ENCODE results near the gene DUS2.

The DUS2 gene

DNA sequence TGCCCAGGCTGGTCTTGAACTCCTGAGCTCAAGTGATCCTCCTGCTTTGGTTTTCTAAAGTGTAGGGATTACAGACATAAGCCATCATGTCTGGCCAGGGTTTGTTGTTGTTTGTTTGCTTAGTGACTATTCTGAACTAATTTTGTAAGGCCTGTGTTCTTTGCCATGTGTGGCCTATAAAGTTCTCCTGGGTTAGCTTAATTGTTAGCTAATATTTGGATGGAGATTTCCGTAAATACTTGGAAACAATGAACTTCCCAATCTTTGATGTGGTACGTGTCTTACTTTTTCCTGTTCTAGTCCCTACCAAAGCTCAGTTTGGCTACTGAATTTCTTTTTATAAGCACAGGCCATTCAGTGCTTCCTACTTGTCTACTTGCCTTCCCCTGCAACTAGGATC is 24.9 kb downstream of the DUS2 start:
- DNase-seq, result no peak

DNA sequence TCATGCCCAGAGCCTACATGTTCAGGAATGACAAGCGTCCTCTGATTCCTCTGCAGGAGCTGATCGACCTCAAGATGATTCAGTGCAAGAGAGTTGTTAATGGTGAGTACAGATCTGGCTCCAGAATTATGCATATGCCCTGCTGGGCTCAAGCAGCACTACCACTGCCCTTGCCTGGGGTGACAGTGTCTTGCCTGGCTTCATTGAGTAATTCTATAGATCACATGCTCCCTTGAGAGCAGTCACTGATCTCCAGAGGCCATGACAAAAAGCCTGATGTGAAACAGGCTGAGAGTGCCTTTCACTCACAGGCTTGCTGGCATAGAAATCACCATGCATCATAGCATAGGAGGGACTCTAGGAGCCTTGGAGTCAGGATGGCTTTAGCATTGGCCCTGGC is 26.4 kb downstream of the DUS2 start:
- DNase-seq, result no peak

GRCh38 chr16:68055395-68055794 is 32.3 kb downstream of the DUS2 start:
- no peak for DNase-seq

GRCh38 chr16:68059804-68060203 is 36.7 kb downstream of the DUS2 start:
- no peak for DNase-seq

DNA sequence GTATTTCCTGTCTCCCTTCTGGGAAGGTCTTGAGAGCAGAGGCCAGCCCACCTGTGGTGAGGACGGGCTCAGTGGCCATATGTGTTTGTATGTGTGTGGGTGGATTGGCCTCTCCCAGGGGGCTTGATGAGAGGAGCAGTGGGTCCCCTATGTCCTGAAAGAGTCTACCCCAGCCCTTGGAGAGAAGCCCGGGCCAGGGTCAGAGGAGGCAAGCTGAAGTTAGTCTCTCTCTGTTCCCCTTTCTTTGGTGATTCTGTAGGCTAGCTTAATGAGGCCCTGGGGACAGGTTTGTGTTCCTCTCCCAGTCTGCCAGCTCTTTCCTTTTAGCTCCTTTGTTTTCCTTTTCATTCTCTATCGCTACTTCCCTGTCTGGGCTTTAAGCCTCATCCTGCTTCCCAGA is 38.3 kb downstream of the DUS2 start:
- DNase-seq, result no peak

GRCh38 chr16:68062910-68063393 is 39.9 kb downstream of the DUS2 start:
- no peak for DNase-seq

- no peak for DNase-seq
Measured at GRCh38 chr16:68064791-68065365, 41.8 kb downstream of the DUS2 start.

GRCh38 chr16:68065716-68066305 is 42.7 kb downstream of the DUS2 start:
- DNase-seq, result no peak

- DNase-seq, result no peak
Measured at GRCh38 chr16:68066763-68067162, 43.7 kb downstream of the DUS2 start.

- no peak for DNase-seq
Measured at GRCh38 chr16:68068926-68069325, 45.8 kb downstream of the DUS2 start.

GRCh38 chr16:68069511-68070248 is 46.6 kb downstream of the DUS2 start:
- no peak for DNase-seq

GRCh38 chr16:68070249-68070730 is 47.2 kb downstream of the DUS2 start:
- DNase-seq, result no peak

DNA sequence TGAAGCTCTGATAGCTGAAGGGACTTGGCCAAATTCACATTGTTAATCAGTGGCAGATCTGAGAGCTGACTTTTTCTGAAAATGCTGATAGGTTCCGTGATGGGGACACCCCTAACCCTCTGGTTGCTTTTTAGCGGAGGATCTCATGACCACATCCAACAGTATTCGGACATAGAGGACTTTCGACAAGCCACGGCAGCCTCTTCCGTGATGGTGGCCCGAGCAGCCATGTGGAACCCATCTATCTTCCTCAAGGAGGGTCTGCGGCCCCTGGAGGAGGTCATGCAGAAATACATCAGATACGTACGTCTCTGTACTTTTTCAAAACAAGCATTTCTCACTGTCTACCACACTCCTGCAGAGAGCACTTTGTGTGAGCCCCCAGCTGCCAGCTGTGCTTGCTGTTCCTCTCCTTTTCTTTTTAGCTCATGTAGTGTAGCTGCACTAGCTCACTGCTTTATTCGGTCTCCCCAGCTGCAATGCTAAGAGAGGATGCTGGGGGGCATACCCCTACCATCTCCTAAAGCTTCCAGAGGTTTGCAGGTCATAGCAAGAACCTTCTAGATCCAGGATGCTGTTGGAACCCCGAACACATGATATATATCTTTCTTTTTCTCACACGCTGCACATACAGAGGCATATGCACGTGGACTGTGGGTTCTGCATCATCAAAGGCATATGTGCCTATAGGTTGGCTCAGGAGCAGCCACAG is 47.9 kb downstream of the DUS2 start:
- no peak for DNase-seq

- DNase-seq, result no peak
Measured at GRCh38 chr16:68071518-68071901, 48.4 kb downstream of the DUS2 start.

GRCh38 chr16:68072038-68072695 is 49.1 kb downstream of the DUS2 start:
- no peak for DNase-seq

- no peak for DNase-seq
Measured at GRCh38 chr16:68073902-68074760, 51.0 kb downstream of the DUS2 start.

DNA sequence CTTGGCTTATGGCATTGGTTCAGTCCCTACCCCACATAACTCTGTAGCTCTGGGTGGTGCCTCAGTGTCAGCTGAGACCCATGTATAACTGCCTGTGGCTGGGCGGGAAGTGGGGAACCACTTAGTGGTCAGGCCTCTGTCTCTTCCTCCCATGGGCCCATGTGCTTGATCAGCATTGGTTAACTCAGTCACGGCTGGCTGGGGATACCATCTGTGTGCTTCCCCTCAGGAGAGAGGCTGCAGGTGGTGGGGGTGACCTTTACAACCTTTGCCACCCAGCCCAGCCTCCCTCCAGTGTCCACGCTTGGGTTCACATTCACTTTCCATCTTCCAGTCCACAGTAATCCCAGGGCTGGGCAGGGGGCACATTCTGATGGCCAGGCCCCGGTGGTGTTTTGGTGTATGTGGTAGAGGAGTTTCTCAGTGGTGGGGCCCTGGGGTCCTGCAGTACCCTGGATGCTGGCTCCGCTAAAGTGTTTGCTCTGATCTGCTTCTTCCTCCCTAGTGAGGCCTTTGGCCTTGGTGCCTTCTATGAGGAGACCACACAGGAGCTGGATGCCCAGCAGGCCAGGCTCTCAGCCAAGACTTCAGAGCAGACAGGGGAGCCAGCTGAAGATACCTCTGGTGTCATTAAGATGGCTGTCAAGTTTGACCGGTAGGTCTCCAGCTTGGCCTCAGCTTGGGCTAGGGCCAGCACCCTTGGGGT is 51.9 kb downstream of the DUS2 start:
- no peak for DNase-seq

GRCh38 chr16:68075980-68076379 is 52.9 kb downstream of the DUS2 start:
- DNase-seq, result no peak

DNA sequence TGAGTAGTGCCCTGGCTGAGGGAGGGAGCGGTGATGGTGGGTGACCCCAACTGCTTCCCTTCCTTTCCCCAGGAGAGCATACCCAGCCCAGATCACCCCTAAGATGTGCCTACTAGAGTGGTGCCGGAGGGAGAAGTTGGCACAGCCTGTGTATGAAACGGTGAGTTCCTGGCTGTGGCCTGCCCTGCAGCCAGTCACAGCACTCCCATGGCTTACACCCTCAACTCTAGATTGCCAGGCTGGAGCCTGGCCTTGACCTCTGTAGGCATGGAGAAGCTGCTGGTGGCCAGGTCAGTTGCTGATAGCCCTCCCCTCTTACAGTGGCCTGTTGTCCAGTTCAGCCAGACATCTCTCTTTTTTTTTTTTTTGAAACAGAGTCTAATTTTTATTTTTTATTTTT is 53.5 kb downstream of the DUS2 start:
- no peak for DNase-seq

DNA sequence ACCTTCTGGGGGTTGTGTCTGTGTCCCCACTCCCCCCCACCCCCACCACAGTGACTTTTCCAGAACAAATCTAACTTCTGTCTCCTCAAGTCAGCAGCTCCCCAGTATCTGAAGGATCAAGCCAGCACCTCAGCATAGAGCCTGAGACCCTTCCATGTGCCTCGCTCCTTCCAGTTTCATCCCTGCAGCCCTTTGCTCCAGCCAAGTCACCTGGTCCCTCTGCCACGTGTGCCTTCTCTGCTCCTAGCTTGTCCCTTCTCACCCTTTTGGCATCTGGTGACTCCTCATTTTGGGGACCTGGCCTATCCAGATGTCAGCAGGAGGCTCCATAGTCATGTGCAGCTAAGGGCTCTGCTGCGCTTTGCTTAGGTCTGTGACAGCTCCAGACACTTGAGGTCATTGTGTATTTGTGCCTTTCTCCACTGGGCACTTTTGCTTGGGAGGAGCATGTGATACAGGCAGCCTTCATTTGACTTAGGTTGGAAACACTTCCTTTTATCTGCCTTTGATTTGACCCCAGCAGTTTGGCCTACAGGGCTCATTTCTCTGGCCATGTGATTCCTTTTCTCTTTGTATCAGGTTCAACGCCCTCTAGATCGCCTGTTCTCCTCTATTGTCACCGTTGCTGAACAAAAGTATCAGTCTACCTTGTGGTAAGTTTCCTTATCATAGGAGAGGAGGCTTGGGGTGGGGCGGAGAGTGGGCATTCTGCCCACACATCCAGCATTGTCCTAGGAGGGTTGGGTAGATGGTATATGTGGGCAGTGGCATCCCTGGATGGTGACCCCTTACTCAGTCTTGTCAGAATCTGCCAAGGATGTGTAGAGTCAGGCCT is 55.0 kb downstream of the DUS2 start:
- DNase-seq, result no peak

Data from cortex of kidney (tissue), 1 donor.